ENCODE measurements around the gene COX8A.
"Not testable (repeated sequence)": the region's sequence is repeated elsewhere in the genome, so short reads cannot be mapped to it uniquely, and the experiment has no call there.

The COX8A gene

GRCh38 chr11:63940786-63941185 lies 33.6 kb upstream of the COX8A start:
- peak overlapping the region; percentile 78 for H3K4me2 ChIP-seq
- H3K9ac ChIP-seq: peak overlapping the region; percentile 84

DNA sequence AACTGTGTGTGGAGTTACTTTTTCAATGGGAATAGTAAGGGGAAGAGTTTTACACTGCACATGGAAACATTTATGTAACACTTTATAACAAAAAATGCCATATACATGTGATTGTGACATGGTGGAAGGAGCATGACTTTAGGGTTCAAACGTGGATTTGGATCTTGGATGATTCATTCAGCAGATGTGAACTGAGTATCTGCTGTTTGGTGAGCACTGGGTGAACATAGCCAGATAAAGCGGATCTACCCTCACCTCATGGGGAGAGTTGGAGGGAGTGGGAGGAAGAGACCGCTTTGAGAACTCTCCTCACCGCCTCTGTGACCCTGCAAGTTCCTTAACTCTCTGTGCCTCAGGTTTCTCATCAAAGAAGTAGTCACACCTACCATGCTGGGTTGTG lies 32.5 kb upstream of the COX8A start:
- H3K9ac ChIP-seq: no peak overlapping the region
- peaks cover 66% of the 10 kb centered on the region for H4K20me1 ChIP-seq
- peak overlapping the region; percentile 78; the same call in 1 of the 2 replicates for H3K4me2 ChIP-seq
- H3K4me3 ChIP-seq: no peak overlapping the region
- H3K36me3 ChIP-seq: peaks cover 39% of the 10 kb centered on the region
- H3K9me3 ChIP-seq: no peaks in the 10 kb centered on the region
- TF ChIP-seq Cebpa-rat (IDR thresholded peaks at IDR 0.05): no peak
- H3K27me3 ChIP-seq: no peaks in the 10 kb centered on the region
- peaks cover 60% of the 10 kb centered on the region for H3K4me1 ChIP-seq
- H3K27ac ChIP-seq: no peak overlapping the region

More at GRCh38 chr11:63940786-63941185, 33.6 kb upstream of the COX8A start:
- Histone ChIP-seq H3K27ac (peak overlapping the region; percentile 73), H3K4me3 (peak overlapping the region; percentile 76), H4K20me1 (peaks cover 60% of the 10 kb centered on the region), H3K4me1 (peaks cover 60% of the 10 kb centered on the region), H3K27me3 (no peaks in the 10 kb centered on the region), H3K9me3 (no peaks in the 10 kb centered on the region), H3K36me3 (peaks cover 29% of the 10 kb centered on the region)
- no peak for TF ChIP-seq Cebpa-rat (IDR thresholded peaks at IDR 0.05)

DNA sequence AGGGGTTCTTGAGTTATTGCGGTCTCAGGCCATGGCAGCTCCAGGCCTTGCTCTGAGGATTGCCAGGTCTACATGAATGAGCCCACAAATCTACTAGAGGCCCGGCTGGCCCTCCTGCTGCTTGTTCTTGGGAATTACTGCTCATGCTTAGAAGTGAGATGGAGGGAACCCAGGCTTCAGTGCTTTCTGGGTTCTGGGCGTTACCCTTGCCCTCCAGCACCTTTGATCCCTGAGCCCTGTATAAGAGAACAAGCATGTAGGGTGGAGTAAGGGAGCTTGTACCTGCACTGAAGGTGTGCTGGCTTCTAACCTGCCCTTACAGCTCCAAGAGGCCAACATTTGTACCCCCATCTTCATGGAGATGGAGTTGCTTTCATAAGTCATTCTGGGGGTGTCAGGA lies 31.6 kb upstream of the COX8A start:
- Histone ChIP-seq H4K20me1 (peaks cover 66% of the 10 kb centered on the region), H3K9me3 (no peaks in the 10 kb centered on the region), H3K36me3 (peaks cover 48% of the 10 kb centered on the region), H3K9ac (0 out of 2 replicates have a peak overlapping the region, but pooled peaks have one; percentile 51), H3K4me3 (no peak overlapping the region), H3K27me3 (no peaks in the 10 kb centered on the region), H3K4me1 (peaks cover 56% of the 10 kb centered on the region), H3K27ac (no peak overlapping the region), H3K4me2 (no peak overlapping the region)
- no peak for TF ChIP-seq Cebpa-rat (IDR thresholded peaks at IDR 0.05)

GRCh38 chr11:63944987-63945386 lies 29.4 kb upstream of the COX8A start:
- Histone ChIP-seq H3K4me3 (no peak overlapping the region), H3K9me3 (no peaks in the 10 kb centered on the region), H3K27me3 (no peaks in the 10 kb centered on the region), H3K4me1 (peaks cover 48% of the 10 kb centered on the region), H3K36me3 (peaks cover 68% of the 10 kb centered on the region), H3K9ac (peak overlapping the region; percentile 46), H3K27ac (0 out of 2 replicates have a peak overlapping the region, but pooled peaks have one; percentile 21), H3K4me2 (peak overlapping the region; percentile 55), H4K20me1 (peaks cover 63% of the 10 kb centered on the region)
- TF ChIP-seq Cebpa-rat (IDR thresholded peaks at IDR 0.05): no peak

- Histone ChIP-seq H4K20me1 (peaks cover 56% of the 10 kb centered on the region), H3K4me3 (no peak overlapping the region), H3K4me1 (peaks cover 42% of the 10 kb centered on the region), H3K27ac (0 out of 2 replicates have a peak overlapping the region, but pooled peaks have one; percentile 21), H3K9me3 (no peaks in the 10 kb centered on the region), H3K4me2 (peak overlapping the region; percentile 55), H3K9ac (peak overlapping the region; percentile 46), H3K27me3 (no peaks in the 10 kb centered on the region), H3K36me3 (peaks cover 75% of the 10 kb centered on the region)
- no peak for TF ChIP-seq Cebpa-rat (IDR thresholded peaks at IDR 0.05)
Observed at GRCh38 chr11:63945477-63946163, 28.8 kb upstream of the COX8A start.

- Histone ChIP-seq H3K27me3 (no peaks in the 10 kb centered on the region), H4K20me1 (peaks cover 15% of the 10 kb centered on the region; the same call in 1 of the 2 replicates), H3K4me2 (peak overlapping the region; percentile 84), H3K4me1 (peaks cover 37% of the 10 kb centered on the region), H3K4me3 (no peak overlapping the region), H3K27ac (peak overlapping the region; percentile 68), H3K9ac (peak overlapping the region; percentile 65), H3K9me3 (no peaks in the 10 kb centered on the region), H3K36me3 (peaks cover 87% of the 10 kb centered on the region)
- TF ChIP-seq Cebpa-rat (IDR thresholded peaks at IDR 0.05): no peak
Observed at GRCh38 chr11:63951779-63952536, 22.5 kb upstream of the COX8A start.

- Histone ChIP-seq H3K4me3 (no peak overlapping the region), H3K27me3 (no peaks in the 10 kb centered on the region), H3K36me3 (peaks cover 86% of the 10 kb centered on the region), H3K27ac (peak overlapping the region; percentile 68), H3K9me3 (no peaks in the 10 kb centered on the region), H3K4me1 (peaks cover 38% of the 10 kb centered on the region), H4K20me1 (peaks cover 15% of the 10 kb centered on the region; the same call in 1 of the 2 replicates), H3K9ac (peak overlapping the region; percentile 65; the same call in 1 of the 2 replicates), H3K4me2 (peak overlapping the region; percentile 84)
- no peak for TF ChIP-seq Cebpa-rat (IDR thresholded peaks at IDR 0.05)
Observed at GRCh38 chr11:63952570-63952969, 21.9 kb upstream of the COX8A start.

- peaks cover 42% of the 10 kb centered on the region for H3K4me1 ChIP-seq
- no peaks in the 10 kb centered on the region for H3K9me3 ChIP-seq
- TF ChIP-seq Cebpa-rat (IDR thresholded peaks at IDR 0.05): no peak
- no peak overlapping the region for H3K4me2 ChIP-seq
- no peak overlapping the region for H3K4me3 ChIP-seq
- no peaks in the 10 kb centered on the region for H4K20me1 ChIP-seq
- H3K27me3 ChIP-seq: no peaks in the 10 kb centered on the region
- H3K9ac ChIP-seq: no peak overlapping the region
- no peak overlapping the region for H3K27ac ChIP-seq
- H3K36me3 ChIP-seq: peaks cover 65% of the 10 kb centered on the region
Observed at GRCh38 chr11:63958008-63958407, 16.4 kb upstream of the COX8A start.

- Histone ChIP-seq H4K20me1 (no peaks in the 10 kb centered on the region), H3K27me3 (no peaks in the 10 kb centered on the region), H3K4me2 (no peak overlapping the region), H3K9me3 (no peaks in the 10 kb centered on the region), H3K9ac (no peak overlapping the region), H3K4me1 (peaks cover 51% of the 10 kb centered on the region), H3K4me3 (no peak overlapping the region), H3K27ac (no peak overlapping the region), H3K36me3 (peaks cover 28% of the 10 kb centered on the region)
- TF ChIP-seq Cebpa-rat (IDR thresholded peaks at IDR 0.05): no peak
Observed at GRCh38 chr11:63961608-63962412, 12.6 kb upstream of the COX8A start.

DNA sequence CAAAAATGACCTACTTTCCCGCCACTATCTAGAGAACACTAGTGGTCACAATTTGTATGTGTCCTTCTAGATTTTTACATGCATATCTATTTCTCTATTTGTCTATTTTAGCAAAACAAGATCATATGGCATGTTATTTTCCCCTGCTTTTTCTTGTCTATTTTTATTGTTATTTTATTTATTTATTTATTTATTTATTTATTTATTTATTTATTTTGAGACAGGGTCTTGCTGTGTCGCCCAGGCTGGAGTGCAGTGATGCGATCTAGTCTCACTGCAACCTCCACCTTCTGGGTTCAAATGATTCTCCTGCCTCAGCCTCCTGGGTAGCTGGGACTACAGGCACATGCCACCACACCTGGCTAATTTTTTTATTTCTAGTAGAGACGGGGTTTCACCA lies 10.5 kb upstream of the COX8A start:
- H3K9ac ChIP-seq, H3K9me3 ChIP-seq, H4K20me1 ChIP-seq, H3K27me3 ChIP-seq, H3K36me3 ChIP-seq, H3K27ac ChIP-seq, H3K4me3 ChIP-seq: not testable (repeated sequence)
- Histone ChIP-seq H3K4me1 (peaks cover 41% of the 10 kb centered on the region), H3K4me2 (peak overlapping the region; percentile 55)
